Gastroesophageal sphincter (tissue), 3 donors: Measurements from ENCODE around the gene ISG15.

Experiments used
- POLR2A ChIP-seq, 2 donors: fragments of 450-650 bp; IDR thresholded peaks; one replicate each; pipeline ENCODE4 v1.6.1; 2017; ENCODE audit warnings: antibody characterized with exemption in 2 of 2, mild to moderate bottlenecking in 2 of 2, moderate library complexity in 1 of 2
- TF ChIP-seq, protein P1 (sequence below), 4 experiments: fragments of 200-600 bp in 2 of 4; fragments of 450-650 bp in 2 of 4; sonication (generic) in 1 of 4; IDR thresholded peaks; one replicate each; pipeline ENCODE4 v1.5.1; 2017 to 2019; ENCODE audit warnings: antibody characterized with exemption in 4 of 4, mild to moderate bottlenecking in 2 of 4, moderate library complexity in 2 of 4

DNA sequence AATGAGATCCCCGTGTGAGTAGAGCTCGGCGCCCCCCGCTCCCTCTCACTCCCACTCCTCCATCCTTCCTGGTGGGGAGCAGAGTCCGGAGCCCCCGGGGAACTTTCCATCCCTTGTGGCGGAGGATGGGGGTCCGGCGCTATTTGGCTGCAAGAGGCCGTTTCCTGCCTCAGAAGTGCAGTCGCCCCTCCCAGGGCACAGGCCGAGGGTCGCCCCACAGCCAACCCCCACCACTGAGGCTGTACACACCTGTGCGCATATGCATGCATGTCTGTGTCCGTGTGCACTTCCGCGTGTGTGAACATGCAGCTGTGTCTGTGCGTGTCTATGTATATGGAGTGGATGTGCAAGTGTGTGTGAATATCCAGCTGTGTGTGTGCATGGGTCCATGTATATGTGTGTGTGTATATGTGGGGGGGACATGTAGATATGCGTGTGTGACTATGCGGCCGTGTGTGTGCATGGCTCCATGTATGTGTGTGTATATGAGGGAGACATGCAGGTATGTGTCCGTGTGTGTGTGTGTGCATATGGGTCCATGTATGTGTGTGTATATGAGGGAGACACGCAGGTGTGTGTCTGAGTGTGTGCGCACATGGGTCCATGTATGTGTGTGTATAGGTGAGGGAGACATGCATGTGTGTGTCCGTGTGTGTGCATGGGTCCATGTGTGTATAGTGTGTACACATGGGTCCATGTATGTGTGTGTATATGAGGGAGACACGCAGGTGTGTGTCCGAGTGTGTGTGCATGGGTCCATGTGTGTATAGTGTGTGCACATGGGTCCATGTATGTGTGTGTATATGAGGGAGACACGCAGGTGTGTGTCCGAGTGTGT lies 38.9 kb downstream of the ISG15 start:
- TF ChIP-seq, protein P1, sequence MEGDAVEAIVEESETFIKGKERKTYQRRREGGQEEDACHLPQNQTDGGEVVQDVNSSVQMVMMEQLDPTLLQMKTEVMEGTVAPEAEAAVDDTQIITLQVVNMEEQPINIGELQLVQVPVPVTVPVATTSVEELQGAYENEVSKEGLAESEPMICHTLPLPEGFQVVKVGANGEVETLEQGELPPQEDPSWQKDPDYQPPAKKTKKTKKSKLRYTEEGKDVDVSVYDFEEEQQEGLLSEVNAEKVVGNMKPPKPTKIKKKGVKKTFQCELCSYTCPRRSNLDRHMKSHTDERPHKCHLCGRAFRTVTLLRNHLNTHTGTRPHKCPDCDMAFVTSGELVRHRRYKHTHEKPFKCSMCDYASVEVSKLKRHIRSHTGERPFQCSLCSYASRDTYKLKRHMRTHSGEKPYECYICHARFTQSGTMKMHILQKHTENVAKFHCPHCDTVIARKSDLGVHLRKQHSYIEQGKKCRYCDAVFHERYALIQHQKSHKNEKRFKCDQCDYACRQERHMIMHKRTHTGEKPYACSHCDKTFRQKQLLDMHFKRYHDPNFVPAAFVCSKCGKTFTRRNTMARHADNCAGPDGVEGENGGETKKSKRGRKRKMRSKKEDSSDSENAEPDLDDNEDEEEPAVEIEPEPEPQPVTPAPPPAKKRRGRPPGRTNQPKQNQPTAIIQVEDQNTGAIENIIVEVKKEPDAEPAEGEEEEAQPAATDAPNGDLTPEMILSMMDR (IDR thresholded peaks at IDR 0.05): no peak
- no peak for TF ChIP-seq POLR2A (IDR thresholded peaks at IDR 0.05)
